ENCODE results near the gene SCN1A. TPM values are rescaled to one million over a fixed set of nuclear protein-coding genes. Genes with fewer than 3 reads are reported as not detected.

SCN1A gene
- total RNA-seq, 1 donor from 2014 or later, result not detected

Other genes with a start within 250 kb of the SCN1A start
- gene TTC21B, start 174.2 kb downstream of the SCN1A start, total RNA-seq, result 20.4 and 22.7 TPM in 2 replicates
- 3.5 and 4.3 TPM in 2 replicates for gene SCN9A, start 247.9 kb upstream of the SCN1A start, total RNA-seq